Vagina (tissue), 2 donors: ENCODE data around the gene ITIH3. TPM values are rescaled to one million over a fixed set of nuclear protein-coding genes. Genes with fewer than 3 reads are reported as not detected.

Experiments
- DNase-seq, 2 donors: peaks; one replicate each; pipeline ENCODE4 v3.0.0-alpha.2; 2017; ENCODE audit errors: extremely low spot score in 2 of 2
- H3K27ac ChIP-seq: fragments of 200-600 bp; sonication (generic); one replicate; pipeline ENCODE4 v1.5.1; 2019
- H3K27me3 ChIP-seq: fragments of 200-600 bp; sonication (generic); one replicate; pipeline ENCODE4 v1.5.1; 2019
- H3K36me3 ChIP-seq, 2 donors: fragments of 200-600 bp; sonication (generic); one replicate each; pipeline ENCODE4 v1.5.1; 2017 to 2019
- H3K4me1 ChIP-seq: fragments of 200-600 bp; sonication (generic); one replicate; pipeline ENCODE4 v1.5.1; 2019
- H3K4me3 ChIP-seq, 2 donors: fragments of 200-600 bp; sonication (generic); 1 replicate in 1 of 2; 2 replicates in 1 of 2; pipeline ENCODE4 v1.5.1; 2016 to 2019
- H3K9me3 ChIP-seq: fragments of 200-600 bp; sonication (generic); one replicate; pipeline ENCODE4 v1.5.1; 2019
- POLR2A ChIP-seq, 2 donors: fragments of 450-650 bp; IDR thresholded peaks; one replicate each; pipeline ENCODE4 v1.6.1; 2017; ENCODE audit warnings: antibody characterized with exemption in 2 of 2, mild to moderate bottlenecking in 2 of 2, moderate library complexity in 2 of 2
- POLR2AphosphoS5 ChIP-seq, 2 donors: sonication (generic); formaldehyde crosslinking; IDR thresholded peaks; one replicate each; pipeline ENCODE4 v1.9.0; 2017; ENCODE audit warnings: antibody characterized with exemption in 2 of 2, mild to moderate bottlenecking in 2 of 2, low read depth in 1 of 2; ENCODE audit not compliant: insufficient read depth in 1 of 2
- intact Hi-C: fragments of 100-400 bp; cut with DNase I; formaldehyde crosslinking; loops from one replicate; pipeline ENCODE4 v1.15.1; 2023
- total RNA-seq: library from RNA; depleted of rRNA; stranded (reverse); fragments of >200 nt; gene quantifications from one replicate; pipeline ENCODE4 v1.2.3, GENCODE V29; 2016
- TF ChIP-seq, protein P1 (sequence below), 3 experiments: fragments of 450-650 bp in 2 of 3; fragments of 200-600 bp in 1 of 3; sonication (generic) in 1 of 3; IDR thresholded peaks; one replicate each; pipeline ENCODE4 v1.5.1; 2017 to 2019; ENCODE audit warnings: antibody characterized with exemption in 3 of 3, mild to moderate bottlenecking in 2 of 3, moderate library complexity in 2 of 3

ITIH3 gene
- total RNA-seq, 1 donor from 2014 or later: 7.6 TPM

DNA sequence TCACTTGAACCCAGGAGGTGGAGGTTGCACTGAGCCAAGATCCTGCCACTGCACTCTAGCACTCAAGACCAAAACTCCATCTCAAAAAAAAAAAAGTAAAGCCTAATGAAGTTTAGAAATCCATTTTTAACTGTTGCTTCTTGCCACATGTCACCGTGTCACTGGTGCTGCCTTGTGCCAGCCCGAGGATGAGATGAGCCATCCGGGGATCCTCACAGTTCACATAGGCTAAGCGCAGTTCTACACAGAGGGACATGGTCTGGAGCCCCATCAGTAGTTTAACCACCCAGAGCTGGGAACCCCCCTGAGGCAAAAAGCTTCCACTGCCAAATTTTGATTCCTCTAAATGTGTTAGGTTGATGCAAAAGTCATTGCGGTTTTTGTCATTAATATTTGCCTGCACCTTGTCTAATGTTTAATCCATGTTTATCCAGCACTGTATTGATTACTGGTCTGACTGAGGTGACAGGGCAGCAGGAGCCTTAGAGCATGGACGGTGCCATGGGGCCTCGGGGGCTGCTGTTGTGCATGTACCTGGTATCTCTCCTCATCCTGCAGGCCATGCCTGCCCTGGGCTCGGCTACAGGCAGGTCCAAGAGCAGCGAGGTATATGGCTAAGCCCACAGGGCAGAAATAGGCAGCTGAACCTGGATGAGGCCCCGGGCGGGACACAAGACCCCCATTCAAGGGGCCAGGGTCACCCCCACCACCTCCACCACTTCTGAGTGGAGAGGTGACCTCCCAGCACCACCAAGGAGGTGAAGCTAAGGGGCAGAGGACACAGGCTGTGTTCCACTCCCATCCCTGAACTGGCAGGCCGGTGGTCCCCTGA, 17.3 kb upstream of the ITIH3 start, which contains the start of gene ITIH1:
Gene ITIH1, plus strand, starts transcription at position 473 of the 832 bp plus-strand sequence. Its CDS starts 17 bp downstream, at position 490.
- H3K9me3 ChIP-seq: no peaks in the 10 kb centered on the region
- H3K36me3 ChIP-seq: no peaks in the 10 kb centered on the region
- no peak within 1 kb of the TSS for H3K4me3 ChIP-seq
- peak in 1 of 2 donors; percentile 67 for DNase-seq
- no peaks in the 10 kb centered on the region for H3K4me1 ChIP-seq
- TF ChIP-seq, protein P1, sequence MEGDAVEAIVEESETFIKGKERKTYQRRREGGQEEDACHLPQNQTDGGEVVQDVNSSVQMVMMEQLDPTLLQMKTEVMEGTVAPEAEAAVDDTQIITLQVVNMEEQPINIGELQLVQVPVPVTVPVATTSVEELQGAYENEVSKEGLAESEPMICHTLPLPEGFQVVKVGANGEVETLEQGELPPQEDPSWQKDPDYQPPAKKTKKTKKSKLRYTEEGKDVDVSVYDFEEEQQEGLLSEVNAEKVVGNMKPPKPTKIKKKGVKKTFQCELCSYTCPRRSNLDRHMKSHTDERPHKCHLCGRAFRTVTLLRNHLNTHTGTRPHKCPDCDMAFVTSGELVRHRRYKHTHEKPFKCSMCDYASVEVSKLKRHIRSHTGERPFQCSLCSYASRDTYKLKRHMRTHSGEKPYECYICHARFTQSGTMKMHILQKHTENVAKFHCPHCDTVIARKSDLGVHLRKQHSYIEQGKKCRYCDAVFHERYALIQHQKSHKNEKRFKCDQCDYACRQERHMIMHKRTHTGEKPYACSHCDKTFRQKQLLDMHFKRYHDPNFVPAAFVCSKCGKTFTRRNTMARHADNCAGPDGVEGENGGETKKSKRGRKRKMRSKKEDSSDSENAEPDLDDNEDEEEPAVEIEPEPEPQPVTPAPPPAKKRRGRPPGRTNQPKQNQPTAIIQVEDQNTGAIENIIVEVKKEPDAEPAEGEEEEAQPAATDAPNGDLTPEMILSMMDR (IDR thresholded peaks at IDR 0.05): no peak
- TF ChIP-seq POLR2A (IDR thresholded peaks at IDR 0.05): no peak
- TF ChIP-seq POLR2AphosphoS5 (IDR thresholded peaks at IDR 0.05; ENCODE audit: insufficient read depth in 1 of 2, low read depth in 1 of 2): no peak
- H3K27ac ChIP-seq: no peak within 1 kb of the TSS
- no peaks in the 10 kb centered on the region for H3K27me3 ChIP-seq
- intact Hi-C loops: no loop called here

DNA sequence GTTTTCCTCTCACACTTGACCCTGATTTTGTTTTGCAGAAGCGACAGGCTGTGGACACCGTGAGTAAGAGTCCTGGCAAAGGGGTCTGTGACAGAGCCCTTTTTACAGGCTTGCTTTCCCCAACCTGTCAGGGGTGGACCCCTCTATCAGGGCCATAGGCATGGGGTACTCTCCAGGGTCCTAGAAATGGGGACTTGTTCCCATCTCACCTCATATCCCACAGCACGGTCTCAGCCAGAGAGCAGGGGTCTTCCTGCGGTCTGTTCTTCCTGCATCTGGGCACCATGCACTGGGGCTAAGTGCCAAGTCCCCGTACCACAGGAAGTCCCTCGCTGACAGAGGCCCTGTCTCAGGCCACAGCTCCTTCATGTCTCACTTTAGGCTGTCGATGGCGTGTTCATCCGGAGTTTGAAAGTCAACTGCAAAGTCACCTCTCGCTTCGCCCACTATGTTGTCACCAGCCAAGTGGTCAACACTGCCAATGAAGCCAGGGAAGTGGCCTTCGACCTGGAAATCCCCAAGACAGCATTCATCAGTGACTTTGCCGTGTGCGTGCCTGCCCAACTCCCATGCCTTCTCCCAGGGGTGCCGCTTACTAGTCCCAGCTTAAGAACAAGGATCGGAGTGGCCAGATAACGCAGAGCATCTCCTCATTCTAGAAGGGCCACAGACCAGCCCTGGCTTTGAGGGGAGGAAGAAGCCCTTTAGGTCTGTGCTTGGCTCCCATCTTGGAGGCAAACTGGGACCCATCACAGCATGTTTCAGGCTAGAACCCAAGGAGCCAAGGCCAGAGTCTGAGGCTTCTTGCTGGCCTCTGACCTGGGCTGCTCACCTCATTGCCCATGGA, 16.4 kb upstream of the ITIH3 start:
- Histone ChIP-seq H3K4me3 (no peak overlapping the region), H3K27ac (no peak overlapping the region), H3K9me3 (no peaks in the 10 kb centered on the region), H3K36me3 (no peaks in the 10 kb centered on the region), H3K4me1 (no peaks in the 10 kb centered on the region), H3K27me3 (no peaks in the 10 kb centered on the region)
- TF ChIP-seq POLR2A (IDR thresholded peaks at IDR 0.05) (no peak), POLR2AphosphoS5 (IDR thresholded peaks at IDR 0.05; ENCODE audit: insufficient read depth in 1 of 2, low read depth in 1 of 2) (no peak)
- TF ChIP-seq, protein P1 (IDR thresholded peaks at IDR 0.05): no peak
- DNase-seq: peak in 1 of 2 donors; percentile 72
- intact Hi-C loops: no loop called here

DNA sequence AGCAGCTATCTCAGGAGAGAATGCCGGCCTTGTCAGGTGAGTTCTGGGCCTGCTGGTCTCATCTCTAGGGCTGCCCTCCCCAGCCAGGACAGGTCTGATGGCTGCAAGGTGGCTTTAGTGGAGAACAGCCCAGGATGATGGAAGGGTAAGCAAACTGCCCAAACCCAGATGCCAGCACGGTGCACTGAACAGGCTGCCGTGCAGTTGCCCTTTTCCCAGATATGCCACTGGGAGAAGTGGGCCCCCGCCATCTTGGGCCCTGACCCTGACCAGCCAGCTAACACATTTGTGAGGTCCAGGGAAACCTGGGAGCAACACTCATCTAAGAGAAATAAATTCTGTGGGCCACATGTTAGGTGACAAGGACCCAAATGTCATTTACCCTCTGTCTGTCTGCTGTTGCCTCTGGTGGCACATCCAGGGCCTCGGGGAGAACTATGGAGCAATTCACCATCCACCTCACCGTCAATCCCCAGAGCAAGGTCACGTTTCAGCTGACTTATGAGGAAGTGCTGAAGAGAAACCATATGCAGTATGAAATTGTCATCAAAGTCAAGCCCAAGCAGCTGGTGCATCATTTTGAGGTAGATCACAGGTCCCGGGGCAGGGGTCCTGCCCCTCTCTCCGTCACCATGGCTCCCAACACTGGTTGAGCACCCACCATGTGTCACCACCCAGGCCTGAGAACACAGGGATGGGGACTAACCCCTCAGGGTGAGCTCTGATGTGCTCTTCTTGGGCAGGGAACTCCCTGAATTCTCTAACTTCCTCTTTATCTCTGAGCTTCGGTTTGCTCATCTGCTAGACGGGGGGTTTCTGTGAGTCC, 15.4 kb upstream of the ITIH3 start:
- peak in 1 of 2 donors; percentile 71 for DNase-seq
- TF ChIP-seq POLR2AphosphoS5 (IDR thresholded peaks at IDR 0.05; ENCODE audit: insufficient read depth in 1 of 2, low read depth in 1 of 2) (no peak), POLR2A (IDR thresholded peaks at IDR 0.05) (no peak)
- TF ChIP-seq, protein P1 (IDR thresholded peaks at IDR 0.05): no peak
- intact Hi-C loops: no loop called here
- no peak overlapping the region for H3K4me3 ChIP-seq
- H3K27ac ChIP-seq: no peak overlapping the region
- H3K27me3 ChIP-seq: no peaks in the 10 kb centered on the region
- H3K9me3 ChIP-seq: no peaks in the 10 kb centered on the region
- H3K4me1 ChIP-seq: no peaks in the 10 kb centered on the region
- no peaks in the 10 kb centered on the region for H3K36me3 ChIP-seq

- H3K27ac ChIP-seq: no peak overlapping the region
- peak in 1 of 2 donors; percentile 79 for DNase-seq
- H3K36me3 ChIP-seq: no peaks in the 10 kb centered on the region
- intact Hi-C loops: no loop called here
- no peaks in the 10 kb centered on the region for H3K9me3 ChIP-seq
- TF ChIP-seq, protein P1 (IDR thresholded peaks at IDR 0.05): no peak
- TF ChIP-seq POLR2A (IDR thresholded peaks at IDR 0.05): no peak
- no peak for TF ChIP-seq POLR2AphosphoS5 (IDR thresholded peaks at IDR 0.05; ENCODE audit: insufficient read depth in 1 of 2, low read depth in 1 of 2)
- H3K4me1 ChIP-seq: no peaks in the 10 kb centered on the region
- no peaks in the 10 kb centered on the region for H3K27me3 ChIP-seq
- no peak overlapping the region for H3K4me3 ChIP-seq
These were observed 14.6 kb upstream of the ITIH3 start for GRCh38 chr3:52779837-52780585.
